HG03378 (cell line): ENCODE results near the gene DGKB.

Experiments
- ATAC-seq: cut with Tn5 transposase; IDR thresholded peaks from one replicate; pipeline ENCODE4 v1.9.1; 2021; ENCODE audit warnings: mild to moderate bottlenecking, moderate library complexity; ENCODE audit not compliant: unreplicated experiment

Gene DGKB

GRCh38 chr7:14407246-14408015 is 495.1 kb downstream of the DGKB start:
- ATAC-seq: no peak

- ATAC-seq: no peak
Measured at GRCh38 chr7:14403587-14403986, 499.0 kb downstream of the DGKB start.

DNA sequence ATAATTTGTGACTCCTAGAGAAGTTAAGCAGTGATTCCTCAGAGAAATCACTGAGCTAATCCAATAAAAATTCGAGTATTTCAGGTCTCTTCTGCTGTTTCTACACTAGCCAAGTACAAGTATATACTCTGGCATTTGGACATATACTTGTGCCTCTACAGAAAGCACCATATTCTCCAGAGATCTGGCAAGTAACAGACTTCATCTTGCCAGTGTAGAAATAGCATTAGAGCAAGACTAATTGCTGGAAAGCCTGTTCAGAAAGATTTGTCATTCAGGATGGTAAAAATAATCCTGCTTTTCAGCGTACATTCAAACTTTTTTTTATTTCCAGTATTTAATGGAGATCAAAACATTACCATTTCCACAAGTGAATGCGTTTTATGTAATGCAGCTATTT is 502.3 kb downstream of the DGKB start:
- no peak for ATAC-seq

DNA sequence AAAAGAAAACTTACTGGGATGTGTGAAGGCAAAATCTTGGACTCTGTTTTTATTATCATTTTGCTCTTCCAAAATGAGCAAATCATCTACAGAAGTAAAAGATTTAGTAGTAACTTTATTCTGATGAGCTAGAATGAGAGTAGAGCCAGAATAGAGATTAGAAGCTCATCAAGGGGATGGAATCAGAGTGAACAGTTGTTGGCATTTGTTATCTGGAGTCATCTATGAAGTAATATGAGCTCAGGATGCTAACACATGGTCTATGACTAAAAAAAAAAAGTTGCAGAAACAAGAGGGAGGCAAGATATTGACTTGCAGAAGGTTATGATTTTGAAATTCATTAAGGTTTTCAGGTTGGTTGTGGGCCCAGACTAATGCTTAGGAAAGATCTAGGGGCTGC is 504.0 kb downstream of the DGKB start:
- no peak for ATAC-seq

DNA sequence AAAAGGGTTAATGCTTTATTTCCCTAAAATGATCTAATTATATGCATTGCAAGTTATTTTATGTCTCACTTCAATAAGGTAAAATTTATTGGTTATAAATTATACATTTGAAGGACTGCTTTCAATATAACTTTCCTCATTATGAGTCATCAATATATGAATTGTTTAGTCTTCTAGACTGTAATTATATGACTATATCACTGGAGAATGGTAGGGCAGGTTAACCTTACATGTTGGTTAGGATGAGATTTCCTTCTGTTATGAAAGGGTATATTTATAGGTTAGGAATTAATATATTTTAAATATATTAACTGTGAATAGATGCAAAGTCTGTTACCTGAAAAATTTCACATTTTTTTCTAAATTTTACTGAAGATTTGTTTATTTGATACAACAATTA is 506.7 kb downstream of the DGKB start:
- no peak for ATAC-seq

- ATAC-seq: no peak
Measured at GRCh38 chr7:14394786-14395185, 507.8 kb downstream of the DGKB start.

GRCh38 chr7:14389595-14389994 is 513.0 kb downstream of the DGKB start:
- ATAC-seq: no peak

GRCh38 chr7:14389181-14389591 is 513.4 kb downstream of the DGKB start:
- no peak for ATAC-seq

DNA sequence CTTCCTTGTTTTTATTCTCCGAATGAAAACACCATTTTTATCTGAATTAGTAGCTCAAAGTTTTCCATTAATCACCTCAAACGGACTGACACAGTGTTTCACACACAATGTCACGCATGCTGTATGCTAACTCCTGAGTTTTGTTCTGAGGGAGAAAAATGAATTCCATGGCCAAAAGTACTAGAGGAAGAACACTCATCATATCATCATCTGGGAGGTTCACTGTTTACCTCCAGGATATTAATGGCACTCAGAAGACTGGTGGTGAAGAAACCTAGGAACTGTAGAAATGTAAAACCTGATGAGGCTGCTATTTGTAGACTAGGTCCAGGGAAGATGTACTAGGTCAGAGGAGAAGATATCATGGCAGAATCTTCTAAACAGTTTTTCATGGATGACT is 517.5 kb downstream of the DGKB start:
- no peak for ATAC-seq

DNA sequence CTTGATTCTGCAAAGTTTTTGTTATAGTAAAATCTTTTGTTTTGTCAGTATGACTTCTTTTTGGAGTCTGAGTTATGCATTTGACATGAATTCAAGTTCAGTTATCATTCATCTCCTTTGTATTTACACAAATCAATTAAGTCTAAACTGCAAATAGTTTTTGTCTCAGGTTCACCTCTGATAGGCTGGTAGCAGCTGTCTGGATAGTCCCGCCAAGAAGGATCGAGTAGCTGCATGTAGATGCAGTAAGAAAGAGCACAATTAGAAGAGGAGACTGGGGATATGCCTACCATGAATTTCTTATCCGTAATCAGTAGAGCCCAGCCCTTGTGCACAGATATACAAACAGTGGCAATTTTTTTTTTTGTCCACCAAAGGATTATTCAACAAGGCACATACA is 520.6 kb downstream of the DGKB start:
- ATAC-seq: no peak

GRCh38 chr7:14381306-14381705 is 521.2 kb downstream of the DGKB start:
- no peak for ATAC-seq

DNA sequence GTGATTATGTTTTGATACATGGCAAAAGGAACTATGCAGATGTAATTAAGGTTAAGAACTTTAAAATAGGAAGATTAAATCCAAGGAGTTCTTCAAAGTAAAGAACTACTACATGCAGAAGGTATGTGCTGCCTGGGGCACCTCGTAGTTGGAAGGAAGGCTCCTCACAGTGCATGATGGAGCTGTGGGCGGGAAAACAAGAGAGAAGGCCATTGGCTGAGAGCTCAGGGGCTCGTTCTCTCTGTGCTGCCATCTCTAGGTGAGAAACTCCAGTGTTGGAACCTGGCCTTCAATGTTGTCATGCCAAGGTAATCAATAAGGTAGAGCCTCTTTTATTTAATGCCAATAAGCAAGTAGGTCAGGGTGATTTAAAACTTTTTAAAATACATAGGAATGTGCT is 521.7 kb downstream of the DGKB start:
- no peak for ATAC-seq

- no peak for ATAC-seq
Measured at GRCh38 chr7:14377646-14378266, 524.8 kb downstream of the DGKB start.

GRCh38 chr7:14376711-14377110 is 525.8 kb downstream of the DGKB start:
- no peak for ATAC-seq

DNA sequence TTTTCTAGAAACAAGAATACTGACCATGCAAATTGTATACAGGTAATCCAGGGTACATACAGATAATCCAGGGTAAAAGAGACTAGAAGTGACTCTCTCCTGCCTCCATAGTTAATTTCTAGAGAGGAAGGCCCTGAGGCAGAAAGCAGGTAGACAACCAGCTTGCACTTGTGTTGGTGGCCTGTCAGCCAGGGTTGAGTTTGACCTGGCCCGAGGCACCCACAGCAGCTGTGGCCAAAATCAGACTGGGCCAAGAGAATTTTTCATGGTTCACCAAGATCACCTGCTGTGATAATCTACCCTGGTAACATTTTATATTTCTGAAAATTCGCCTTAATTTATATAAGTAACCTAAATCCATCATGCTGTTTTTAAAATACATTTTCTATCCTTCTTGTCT is 526.6 kb downstream of the DGKB start:
- ATAC-seq: no peak

- no peak for ATAC-seq
Measured at GRCh38 chr7:14374336-14374735, 528.2 kb downstream of the DGKB start.

GRCh38 chr7:14368285-14368684 is 534.3 kb downstream of the DGKB start:
- no peak for ATAC-seq

DNA sequence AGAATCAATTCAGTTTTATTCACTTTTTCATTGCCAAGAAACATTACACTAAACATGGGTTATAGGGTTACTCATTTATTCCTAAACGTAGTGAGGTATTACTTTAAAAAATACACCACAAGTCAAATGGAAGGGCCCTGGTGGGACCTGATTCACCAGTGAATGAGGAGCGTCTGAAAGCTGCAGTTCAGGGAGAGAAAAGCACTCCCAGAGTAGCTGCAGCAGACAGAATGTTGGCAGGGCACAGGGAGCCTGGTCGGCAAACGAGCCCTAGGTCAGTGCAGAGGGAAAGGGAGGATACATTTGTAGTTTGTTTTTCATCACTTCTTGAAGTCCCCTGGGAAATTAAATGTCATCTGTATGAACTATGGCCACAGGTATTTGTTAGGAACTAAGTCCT is 551.4 kb downstream of the DGKB start:
- no peak for ATAC-seq

DNA sequence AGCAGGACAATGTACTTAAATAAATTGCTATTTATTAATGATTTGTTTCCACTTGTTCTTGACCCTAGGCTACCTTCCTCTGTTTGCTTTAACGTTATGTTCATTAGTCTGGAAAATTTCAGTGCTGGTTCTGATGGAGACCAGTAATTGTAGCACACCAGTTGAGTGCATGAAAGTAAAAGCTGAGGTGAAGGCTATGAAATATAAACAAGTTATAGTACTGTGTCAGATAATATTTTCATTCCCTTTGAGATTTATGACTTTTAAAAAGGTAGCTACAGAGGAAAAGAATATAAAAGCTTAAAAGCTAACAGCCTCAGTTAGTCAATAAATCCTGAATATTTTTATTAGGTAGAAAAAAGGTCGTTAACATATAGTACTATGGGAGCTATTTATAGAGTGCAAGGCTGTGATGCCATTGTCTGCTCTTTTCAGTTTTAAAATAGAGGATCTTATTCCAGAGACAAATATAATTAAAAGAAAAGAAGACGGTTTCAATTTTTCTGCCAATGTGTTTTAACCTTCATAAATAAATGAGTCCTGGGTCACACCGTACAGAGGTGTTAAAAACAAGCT is 561.3 kb downstream of the DGKB start:
- no peak for ATAC-seq

- ATAC-seq: no peak
Measured at GRCh38 chr7:14340393-14341074, 562.0 kb downstream of the DGKB start.

GRCh38 chr7:14339861-14340260 is 562.7 kb downstream of the DGKB start:
- no peak for ATAC-seq

DNA sequence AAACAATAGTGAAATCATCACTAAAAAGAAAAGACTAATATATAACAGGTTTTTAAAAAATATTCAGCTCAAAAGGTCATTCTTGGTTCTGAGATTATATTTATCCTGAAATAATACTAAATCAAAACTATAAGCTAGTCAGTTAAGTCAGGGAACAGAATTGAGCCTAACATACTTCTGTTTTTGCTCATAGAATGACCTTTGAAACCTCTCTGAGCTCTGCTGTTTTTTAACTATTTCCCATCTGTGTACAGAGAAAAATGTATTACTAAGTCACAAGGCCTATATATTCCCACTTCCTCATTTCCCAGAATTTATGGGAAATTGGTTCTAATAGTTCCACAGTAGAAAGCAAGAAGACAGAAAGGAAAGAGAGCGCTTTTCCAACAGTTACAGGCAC is 566.3 kb downstream of the DGKB start:
- ATAC-seq: no peak
